GM10266 (cell line): ENCODE results near the gene OR6S1.

Experiments used
- DNase-seq: peaks from one replicate; pipeline ENCODE4 v3.0.0; 2012; ENCODE audit errors: extremely low spot score
- CTCF ChIP-seq: IDR thresholded peaks from 2 replicates; pipeline ENCODE4 v1.5.1; 2012; ENCODE audit warnings: mild to moderate bottlenecking, low read depth; ENCODE audit not compliant: control insufficient read depth, insufficient read depth; ENCODE audit errors: missing control alignments

OR6S1 gene

GRCh38 chr14:20628063-20628854, 13.2 kb downstream of the OR6S1 start:
- DNase-seq: no peak
- TF ChIP-seq CTCF: no peak

GRCh38 chr14:20627346-20628027, 14.0 kb downstream of the OR6S1 start:
- TF ChIP-seq CTCF: no peak
- DNase-seq: no peak

GRCh38 chr14:20626274-20626673, 15.2 kb downstream of the OR6S1 start:
- TF ChIP-seq CTCF: no peak
- no peak for DNase-seq

- no peak for TF ChIP-seq CTCF
- DNase-seq: no peak
Measured at GRCh38 chr14:20624495-20625070, 16.9 kb downstream of the OR6S1 start.

- no peak for DNase-seq
- no peak for TF ChIP-seq CTCF
Measured at GRCh38 chr14:20623798-20624197, 17.7 kb downstream of the OR6S1 start.

GRCh38 chr14:20622816-20623291, 18.6 kb downstream of the OR6S1 start:
- no peak for TF ChIP-seq CTCF
- no peak for DNase-seq
